HG02571 (cell line): ENCODE measurements around the gene OR4Q3.
"Not testable (repeated sequence)": the region's sequence is repeated elsewhere in the genome, so short reads cannot be mapped to it uniquely, and the experiment has no call there.

ENCODE experiments used
- ATAC-seq: cut with Tn5 transposase; IDR thresholded peaks from one replicate; pipeline ENCODE4 v1.9.1; 2021; ENCODE audit warnings: mild to moderate bottlenecking, moderate library complexity; ENCODE audit not compliant: unreplicated experiment

Gene OR4Q3

GRCh38 chr14:19743256-19743655, at the start of gene OR4Q3:
Gene OR4Q3 (plus strand): TSS chr14:19743571.
- no peak for ATAC-seq

GRCh38 chr14:19729359-19729758, 14.0 kb upstream of the OR4Q3 start:
- no peak for ATAC-seq

- ATAC-seq: no peak
Observed at GRCh38 chr14:19729763-19730162, 13.6 kb upstream of the OR4Q3 start.

- not testable (repeated sequence) for ATAC-seq
Observed at GRCh38 chr14:19733893-19734292, 9.5 kb upstream of the OR4Q3 start.

DNA sequence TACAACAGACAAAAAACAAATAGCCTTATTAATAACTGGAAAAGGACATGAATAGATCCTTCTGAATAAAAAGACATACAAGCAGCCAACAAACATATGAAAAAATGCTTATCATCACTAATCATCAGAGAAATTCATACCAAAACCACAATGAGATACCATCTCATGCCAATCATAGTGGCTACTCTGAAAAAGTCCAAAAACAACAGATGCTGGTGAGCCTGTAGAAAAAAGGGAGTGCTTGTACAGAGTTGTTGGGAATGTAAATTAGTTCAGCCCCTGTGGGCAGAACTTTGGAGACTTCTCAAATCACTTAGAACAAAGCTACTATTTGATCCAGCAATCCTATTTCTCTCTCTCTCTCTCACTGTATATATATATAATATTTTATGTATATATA, 8.9 kb downstream of the OR4Q3 start:
- not testable (repeated sequence) for ATAC-seq

DNA sequence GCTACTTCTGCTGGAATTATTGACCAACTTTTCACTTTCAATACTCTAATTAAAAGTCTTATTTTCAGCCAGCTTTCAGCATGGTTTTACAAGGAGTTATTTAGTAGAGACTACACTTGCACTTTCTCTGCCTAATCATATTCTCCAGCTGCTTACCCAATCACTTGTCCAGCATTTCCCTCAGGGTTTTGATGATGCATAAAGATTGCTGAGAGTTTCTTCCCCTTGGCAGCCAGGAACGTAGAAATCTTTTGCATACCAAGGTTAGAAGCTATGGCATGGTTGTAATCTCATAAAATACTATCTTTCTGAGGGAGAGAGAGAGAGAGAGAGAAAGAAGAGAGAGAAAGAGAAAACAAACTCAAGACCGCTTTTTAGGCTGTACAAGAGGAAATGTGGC, 10.8 kb downstream of the OR4Q3 start:
- ATAC-seq: no peak

DNA sequence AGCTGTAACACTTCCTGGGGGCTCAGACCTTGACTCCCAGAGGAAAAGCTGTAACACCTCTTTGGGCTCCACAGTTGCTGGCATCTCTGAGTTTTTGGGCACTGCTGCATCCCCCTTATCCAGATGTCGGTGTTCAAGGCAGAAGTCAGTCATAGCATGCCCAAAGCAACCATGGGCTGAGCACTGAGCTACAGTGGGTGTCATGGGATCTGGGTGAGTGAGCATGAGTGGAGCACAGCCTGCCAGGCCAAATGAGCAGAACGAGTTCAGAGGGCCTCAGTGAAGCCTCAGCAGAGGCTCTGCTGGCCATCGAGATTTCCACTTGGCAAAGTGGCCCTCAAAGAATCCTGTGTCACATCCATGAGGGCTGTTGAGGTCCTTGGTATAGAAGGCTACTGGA, 28.1 kb downstream of the OR4Q3 start:
- not testable (repeated sequence) for ATAC-seq

DNA sequence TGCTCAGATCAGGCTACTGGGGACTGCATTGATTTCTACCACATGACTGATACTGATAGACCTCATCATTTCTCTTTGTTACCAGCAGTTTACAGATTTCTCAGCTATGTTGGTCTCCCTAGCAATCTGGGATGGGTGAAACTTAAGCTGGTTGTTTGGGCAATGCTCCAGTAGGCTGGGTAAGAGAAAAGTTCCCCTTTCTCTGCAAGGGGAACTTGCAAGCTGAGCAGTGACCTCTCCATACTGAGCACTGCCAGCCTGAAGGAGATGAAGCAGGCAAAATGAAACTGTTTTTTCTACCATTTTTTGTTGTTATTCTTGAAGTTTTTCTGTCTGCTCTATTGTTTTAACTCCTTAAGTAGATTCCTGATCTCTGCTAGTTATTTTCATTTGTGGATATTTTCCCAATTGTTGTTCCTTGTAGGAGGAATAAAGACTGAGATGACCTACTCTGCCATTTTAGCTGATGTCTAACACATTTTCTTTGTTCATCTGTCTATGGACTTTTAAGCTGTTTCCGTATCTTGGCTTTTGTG, 28.6 kb downstream of the OR4Q3 start:
- no peak for ATAC-seq

- ATAC-seq: not testable (repeated sequence)
Observed at GRCh38 chr14:19772454-19772853, 29.1 kb downstream of the OR4Q3 start.

GRCh38 chr14:19773204-19773603, 29.8 kb downstream of the OR4Q3 start, which contains the start of gene OR4M1:
Gene OR4M1 (plus strand): TSS chr14:19773504. CDS start chr14:19780323, 6,819 bp downstream.
- not testable (repeated sequence) for ATAC-seq

GRCh38 chr14:19775587-19775986, 32.2 kb downstream of the OR4Q3 start:
- no peak for ATAC-seq

DNA sequence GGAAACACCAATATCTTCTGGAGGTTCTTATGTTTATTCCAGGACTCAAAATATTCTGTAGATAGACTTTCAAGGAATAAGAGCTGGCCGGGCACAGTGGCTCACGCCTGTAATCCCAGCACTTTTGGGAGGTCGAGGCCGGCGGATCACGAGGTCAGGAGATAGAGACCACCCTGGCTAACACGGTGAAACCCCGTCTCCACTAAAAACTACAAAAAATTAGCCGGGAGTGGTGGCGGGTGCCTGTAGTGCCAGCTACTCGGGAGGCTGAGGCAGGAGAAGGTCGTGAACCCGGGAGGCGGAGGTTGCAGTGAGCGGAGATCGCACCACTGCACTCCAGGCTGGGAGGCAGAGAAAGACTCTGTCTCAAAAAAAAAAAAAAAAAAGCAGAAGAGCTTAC, 42.5 kb downstream of the OR4Q3 start:
- ATAC-seq: not testable (repeated sequence)

- ATAC-seq: not testable (repeated sequence)
Observed at GRCh38 chr14:19787318-19787717, 43.9 kb downstream of the OR4Q3 start.

GRCh38 chr14:19788150-19788549, 44.8 kb downstream of the OR4Q3 start:
- not testable (repeated sequence) for ATAC-seq

GRCh38 chr14:19796520-19797108, 53.2 kb downstream of the OR4Q3 start:
- not testable (repeated sequence) for ATAC-seq
